ENCODE measurements around the gene STARD5. TPM values are rescaled to one million over a fixed set of nuclear protein-coding genes. Genes with fewer than 3 reads are reported as not detected.

STARD5 gene
- polyA plus RNA-seq, 2 of the 4 experiments (the other 2 are of a cell fraction) = 2.1 to 2.8 TPM

- no peak overlapping the region for H3K4me3 ChIP-seq
- CTCF ChIA-PET = interaction anchor here (0.6 to 6.6 kb wide), 10 partner anchors 9 to 1953 kb away, joined by 3 to 32 read pairs (median 6); no protein-coding TSS in a partner anchor
- DNase-seq (ENCODE audit: low read depth in 1 of 2, low spot score in 1 of 2) = no peak
- 70% methylated on average over 7 of the region's 7 CpGs for WGBS (ENCODE audit: missing lambda C conversion rate)
- H3K4me2 ChIP-seq = no peak overlapping the region
- peaks cover 8% of the 10 kb centered on the region; the same call in 1 of the 3 replicates for H3K4me1 ChIP-seq
- POLR2A ChIA-PET = no interaction called here
- TF ChIP-seq GATA3 (IDR thresholded peaks at IDR 0.05; ENCODE audit: borderline replicate concordance) = no peak
- peak; percentile 98 for TF ChIP-seq MAFK (IDR thresholded peaks at IDR 0.05; ENCODE audit: partially characterized antibody)
- H3K9me3 ChIP-seq = no peaks in the 10 kb centered on the region
- no peak overlapping the region for H3K27ac ChIP-seq
- no peak for FAIRE-seq
- ATAC-seq = no peak
Measured at GRCh38 chr15:81326466-81327212, 2.7 kb upstream of the STARD5 start.

GRCh38 chr15:81323559-81323943 is 390 bp downstream of the STARD5 start:
- TF ChIP-seq REST (IDR thresholded peaks at IDR 0.05) = peak; percentile 71
- no peak for TF ChIP-seq RCOR1 (IDR thresholded peaks at IDR 0.05; ENCODE audit: low read depth, low read length)
- TF ChIP-seq JUNB (IDR thresholded peaks at IDR 0.05) = no peak
- peak; percentile 8 for TF ChIP-seq ZFP36 (IDR thresholded peaks at IDR 0.05; ENCODE audit: borderline replicate concordance, partially characterized antibody)
- no peak for TF ChIP-seq HOXA7 (CRISPR knock-in tag; IDR thresholded peaks at IDR 0.05)
- TF ChIP-seq FOSL2 (IDR thresholded peaks at IDR 0.05) = no peak
- TF ChIP-seq FOSL2 (CRISPR knock-in tag; IDR thresholded peaks at IDR 0.05) = no peak
- DNase-seq (ENCODE audit: low read depth in 1 of 2, low spot score in 1 of 2) (no peak), ATAC-seq (peak; percentile 2 to 21; a peak in 5 of 6 replicates), FAIRE-seq (peak; percentile 23)
- Histone ChIP-seq H3K4me2 (peak overlapping the region; percentile 86), H3K27ac (peak overlapping the region; percentile 60 to 81; a peak in 5 of 6 replicates), H3K4me1 (peaks cover 8% of the 10 kb centered on the region; the same call in 1 of the 3 replicates), H3K4me3 (peak overlapping the region; percentile 61), H3K9me3 (no peaks in the 10 kb centered on the region)
- ChIA-PET POLR2A (interaction anchor here (1.0 to 1.2 kb wide), 3 partner anchors 11 to 722 kb away, joined by 3 to 7 read pairs (median 4); partner anchors contain the start of gene MEX3B), CTCF (interaction anchor here (0.9 to 6.6 kb wide), 3 partner anchors 33 to 57 kb away, joined by 3 to 32 read pairs (median 3); no protein-coding TSS in a partner anchor)
- WGBS (ENCODE audit: missing lambda C conversion rate) = 22% methylated on average over 4 of the region's 4 CpGs

- 83% methylated on average over 6 of the region's 6 CpGs for WGBS (ENCODE audit: missing lambda C conversion rate)
- ChIA-PET CTCF (interaction anchor here (1.2 to 6.6 kb wide), 4 partner anchors 10 to 57 kb away, joined by 3 to 32 read pairs (median 6); no protein-coding TSS in a partner anchor), POLR2A (no interaction called here)
- DNase-seq (ENCODE audit: low read depth in 1 of 2, low spot score in 1 of 2) (no peak), FAIRE-seq (no peak), ATAC-seq (no peak)
- TF ChIP-seq EP300 (IDR thresholded peaks at IDR 0.05) (no peak), TFCP2L1 (CRISPR knock-in tag; IDR thresholded peaks at IDR 0.05) (no peak), RFX5 (IDR thresholded peaks at IDR 0.05) (no peak), EHF (CRISPR knock-in tag; IDR thresholded peaks at IDR 0.05) (no peak), RARB (CRISPR knock-in tag; IDR thresholded peaks at IDR 0.05) (no peak), JUNB (IDR thresholded peaks at IDR 0.05) (no peak), PHF8 (IDR thresholded peaks at IDR 0.05; ENCODE audit: borderline replicate concordance, low read depth) (no peak), SMC3 (IDR thresholded peaks at IDR 0.05) (no peak), HMGXB4 (CRISPR knock-in tag; IDR thresholded peaks at IDR 0.05; ENCODE audit: borderline replicate concordance) (no peak), CTCF (IDR thresholded peaks at IDR 0.05) (no peak), HES2 (IDR thresholded peaks at IDR 0.05) (no peak), GATA3 (IDR thresholded peaks at IDR 0.05; ENCODE audit: borderline replicate concordance) (no peak), HEYL (CRISPR knock-in tag; IDR thresholded peaks at IDR 0.05) (no peak), CHD2 (IDR thresholded peaks at IDR 0.05; ENCODE audit: low read length, partially characterized antibody) (no peak), NFE2L2 (conservative IDR thresholded peaks at IDR 0.05; ENCODE audit: low read length) (no peak), FOXS1 (CRISPR knock-in tag; IDR thresholded peaks at IDR 0.05) (no peak)
- Histone ChIP-seq H3K4me1 (peaks cover 8% of the 10 kb centered on the region; the same call in 1 of the 3 replicates), H3K4me3 (no peak overlapping the region), H3K9me3 (no peaks in the 10 kb centered on the region), H3K27ac (no peak overlapping the region), H3K4me2 (peak overlapping the region; percentile 86; the same call in 1 of the 3 replicates)
Measured at GRCh38 chr15:81322676-81323253, 1.2 kb downstream of the STARD5 start.
